PC-3 (cell line): ENCODE results near the gene QDPR. TPM values are rescaled to one million over a fixed set of nuclear protein-coding genes. Genes with fewer than 3 reads are reported as not detected.

Source experiments
- ATAC-seq: fragments of 200-7000 bp; cut with Tn5 transposase; 2 replicates; pipeline ENCODE4 v1.9.1; 2020; ENCODE audit warnings: mild to moderate bottlenecking, moderate library complexity
- BruUV-seq: library from RNA; stranded (reverse); fragments of 400-500 nt; replicated peaks from 2 replicates; lab custom pipeline; 2021; lab: Mats Ljungman, UMichigan
- CTCF ChIA-PET: fragments of 300-600 bp; sonication (Branson Sonifier 250); formaldehyde crosslinking; loops from one replicate; lab custom pipeline; 2022; ENCODE audit warnings: antibody characterized with exemption; lab: Charles Lee
- POLR2A ChIA-PET: fragments of 300-600 bp; sonication (Branson Sonifier 250); formaldehyde crosslinking; loops from one replicate; lab custom pipeline; 2022; ENCODE audit warnings: antibody characterized with exemption; ENCODE audit not compliant: unreplicated experiment; lab: Charles Lee
- DNase-seq: peaks from one replicate; pipeline ENCODE4 v3.0.0-alpha.2; 2015
- H2AFZ ChIP-seq: fragments of 300-600 bp; sonication (generic); 2 replicates; pipeline ENCODE4 v1.6.0; 2016; ENCODE audit warnings: antibody characterized with exemption, low read length
- H3F3A ChIP-seq: fragments of 300-600 bp; sonication (generic); one replicate; pipeline ENCODE4 v1.6.0; 2017; ENCODE audit warnings: antibody characterized with exemption, low read length, control low read depth, mild to moderate bottlenecking; ENCODE audit not compliant: unreplicated experiment
- H3K27ac ChIP-seq: fragments of 300-600 bp; sonication (generic); 2 replicates; pipeline ENCODE4 v1.5.1; 2016; ENCODE audit warnings: mild to moderate bottlenecking, low read length
- H3K27me3 ChIP-seq: fragments of 300-600 bp; sonication (generic); 2 replicates; pipeline ENCODE4 v1.6.1; 2016; ENCODE audit warnings: low read length, mixed read lengths
- H3K36me3 ChIP-seq: fragments of 300-600 bp; sonication (generic); 2 replicates; pipeline ENCODE4 v1.6.1; 2016; ENCODE audit warnings: low read depth, mixed run types, low read length, mixed read lengths
- H3K4me1 ChIP-seq: fragments of 300-600 bp; sonication (generic); 2 replicates; pipeline ENCODE4 v1.5.1; 2016; ENCODE audit warnings: low read length; ENCODE audit not compliant: insufficient read depth
- H3K4me2 ChIP-seq: fragments of 300-600 bp; sonication (generic); 2 replicates; pipeline ENCODE4 v1.6.0; 2016; ENCODE audit warnings: low read length
- H3K4me3 ChIP-seq: fragments of 300-600 bp; sonication (generic); 2 replicates; pipeline ENCODE4 v1.5.1; 2016; ENCODE audit warnings: mild to moderate bottlenecking, low read length, mixed read lengths
- H3K79me2 ChIP-seq: fragments of 300-600 bp; sonication (generic); 2 replicates; pipeline ENCODE4 v1.6.1; 2017; ENCODE audit warnings: low read length, mixed read lengths
- H3K9ac ChIP-seq: fragments of 300-600 bp; sonication (generic); 2 replicates; pipeline ENCODE4 v1.6.0; 2016; ENCODE audit warnings: mild to moderate bottlenecking, low read length
- H3K9me2 ChIP-seq: fragments of 300-600 bp; sonication (generic); replicated peaks from 2 replicates; pipeline ENCODE4 v1.6.1; 2016; ENCODE audit warnings: mixed run types, low read length, mixed read lengths
- H3K9me3 ChIP-seq: fragments of 300-600 bp; sonication (generic); 2 replicates; pipeline ENCODE4 v1.6.1; 2016; ENCODE audit warnings: low read length, mixed read lengths
- H4K20me1 ChIP-seq: fragments of 300-600 bp; sonication (generic); 2 replicates; pipeline ENCODE4 v1.6.1; 2016; ENCODE audit warnings: low read length, mixed read lengths
- EZH2 ChIP-seq: fragments of 300-600 bp; sonication (generic); IDR thresholded peaks from one replicate; pipeline ENCODE4 v1.6.1; 2017; ENCODE audit warnings: antibody characterized with exemption, mild to moderate bottlenecking, low read length; ENCODE audit not compliant: unreplicated experiment
- EZH2phosphoT487 ChIP-seq: fragments of 300-600 bp; sonication (generic); IDR thresholded peaks from 2 replicates; pipeline ENCODE4 v1.6.1; 2018; ENCODE audit warnings: mild to moderate bottlenecking, antibody characterized with exemption, low read length, borderline replicate concordance
- intact Hi-C: fragments of 100-400 bp; cut with micrococcal nuclease; formaldehyde crosslinking; loops from 2 replicates; pipeline ENCODE4 v1.9.0; 2023
- total RNA-seq: library from RNA; depleted of rRNA; stranded (reverse); fragments of >200 nt; gene quantifications from 2 replicates; pipeline ENCODE4 v1.2.3, GENCODE V29; 2014; rRNA removed
- TF ChIP-seq, protein P1 (sequence below): fragments of 300-600 bp; sonication (generic); conservative IDR thresholded peaks from 2 replicates; pipeline ENCODE4 v1.5.1; 2017; ENCODE audit warnings: antibody characterized with exemption, low read depth, mild to moderate bottlenecking, low read length

QDPR gene
- total RNA-seq, 1 experiment from 2014 or later, result 10.0 TPM

DNA sequence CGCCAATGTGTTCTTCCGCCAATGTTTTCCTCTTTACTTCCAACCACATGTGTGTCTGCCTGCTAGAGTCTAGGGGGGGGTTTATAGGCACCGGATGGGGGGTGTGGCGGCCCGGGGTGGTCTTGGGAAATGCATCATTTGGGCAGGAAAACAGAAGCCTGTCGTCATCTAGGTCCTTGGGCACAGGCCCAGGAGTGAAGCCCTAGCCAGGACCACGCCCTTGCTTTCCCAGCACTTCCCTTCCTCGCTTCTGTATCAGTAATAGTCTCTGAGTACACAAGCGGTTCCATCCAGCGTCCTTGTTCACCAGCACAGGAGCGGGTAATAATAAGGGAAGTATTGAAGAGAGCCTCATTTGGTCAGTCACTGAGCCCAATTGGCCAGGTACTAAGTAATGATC, 74.5 kb downstream of the QDPR start:
- H3K9me2 ChIP-seq, result no peaks in the 10 kb centered on the region
- no peaks in the 10 kb centered on the region for H4K20me1 ChIP-seq
- no peaks in the 10 kb centered on the region for H3K27me3 ChIP-seq
- CTCF ChIA-PET, result no interaction called here
- H3K79me2 ChIP-seq, result no peaks in the 10 kb centered on the region
- no peak overlapping the region for H2AFZ ChIP-seq
- intact Hi-C loops, result no loop called here
- H3K9ac ChIP-seq, result no peak overlapping the region
- POLR2A ChIA-PET, result no interaction called here
- no peak for ATAC-seq
- no peaks in the 10 kb centered on the region for H3F3A ChIP-seq
- H3K9me3 ChIP-seq, result no peaks in the 10 kb centered on the region
- H3K4me2 ChIP-seq, result no peak overlapping the region
- no peak for DNase-seq
- H3K27ac ChIP-seq, result no peak overlapping the region
- TF ChIP-seq, protein P1, sequence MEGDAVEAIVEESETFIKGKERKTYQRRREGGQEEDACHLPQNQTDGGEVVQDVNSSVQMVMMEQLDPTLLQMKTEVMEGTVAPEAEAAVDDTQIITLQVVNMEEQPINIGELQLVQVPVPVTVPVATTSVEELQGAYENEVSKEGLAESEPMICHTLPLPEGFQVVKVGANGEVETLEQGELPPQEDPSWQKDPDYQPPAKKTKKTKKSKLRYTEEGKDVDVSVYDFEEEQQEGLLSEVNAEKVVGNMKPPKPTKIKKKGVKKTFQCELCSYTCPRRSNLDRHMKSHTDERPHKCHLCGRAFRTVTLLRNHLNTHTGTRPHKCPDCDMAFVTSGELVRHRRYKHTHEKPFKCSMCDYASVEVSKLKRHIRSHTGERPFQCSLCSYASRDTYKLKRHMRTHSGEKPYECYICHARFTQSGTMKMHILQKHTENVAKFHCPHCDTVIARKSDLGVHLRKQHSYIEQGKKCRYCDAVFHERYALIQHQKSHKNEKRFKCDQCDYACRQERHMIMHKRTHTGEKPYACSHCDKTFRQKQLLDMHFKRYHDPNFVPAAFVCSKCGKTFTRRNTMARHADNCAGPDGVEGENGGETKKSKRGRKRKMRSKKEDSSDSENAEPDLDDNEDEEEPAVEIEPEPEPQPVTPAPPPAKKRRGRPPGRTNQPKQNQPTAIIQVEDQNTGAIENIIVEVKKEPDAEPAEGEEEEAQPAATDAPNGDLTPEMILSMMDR, result no peak
- TF ChIP-seq EZH2 (no peak), EZH2phosphoT487 (no peak)
- BruUV-seq, result no TSS peak
- H3K36me3 ChIP-seq, result no peaks in the 10 kb centered on the region
- H3K4me3 ChIP-seq, result no peak overlapping the region
- H3K4me1 ChIP-seq, result no peaks in the 10 kb centered on the region

- no peak overlapping the region for H3K4me2 ChIP-seq
- intact Hi-C loops, result no loop called here
- H3K9me2 ChIP-seq, result no peaks in the 10 kb centered on the region
- no peaks in the 10 kb centered on the region for H4K20me1 ChIP-seq
- CTCF ChIA-PET, result no interaction called here
- H3K9me3 ChIP-seq, result no peaks in the 10 kb centered on the region
- H3K27me3 ChIP-seq, result no peaks in the 10 kb centered on the region
- ATAC-seq, result no peak
- no peak for DNase-seq
- H3K9ac ChIP-seq, result no peak overlapping the region
- H3K36me3 ChIP-seq, result no peaks in the 10 kb centered on the region
- POLR2A ChIA-PET, result no interaction called here
- H3K79me2 ChIP-seq, result no peaks in the 10 kb centered on the region
- H3F3A ChIP-seq, result no peaks in the 10 kb centered on the region
- H3K4me1 ChIP-seq, result no peaks in the 10 kb centered on the region
- no peak overlapping the region for H2AFZ ChIP-seq
- no TSS peak for BruUV-seq
- no peak overlapping the region for H3K27ac ChIP-seq
- TF ChIP-seq EZH2 (no peak), EZH2phosphoT487 (no peak)
- TF ChIP-seq, protein P1, result no peak
- no peak overlapping the region for H3K4me3 ChIP-seq
Observed at GRCh38 chr4:17436750-17437090, 75.2 kb downstream of the QDPR start.

Other genes starting within 250 kb of the QDPR start
- not detected in 2 replicates for gene CLRN2, start 3.1 kb upstream of the QDPR start, total RNA-seq
- 63.8 and 65.1 TPM in 2 replicates for gene LAP3, start 65.1 kb upstream of the QDPR start, total RNA-seq
- 4.4 and 11.6 TPM in 2 replicates for gene MED28, start 102.6 kb upstream of the QDPR start, total RNA-seq